VCaP (cell line): ENCODE measurements around the gene ABL1.
A peak's percentile ranks its signal among the peaks of the same experiment; 100 is the strongest.

ENCODE experiments used
- H3K27ac ChIP-seq: fragments of 450-650 bp; 2 replicates; pipeline ENCODE4 v1.5.1; 2017
- CTCF ChIP-seq: fragments of 450-650 bp; conservative IDR thresholded peaks from 2 replicates; pipeline ENCODE4 v1.5.1; 2017; ENCODE audit warnings: mild to moderate bottlenecking, moderate library complexity

ABL1 gene

GRCh38 chr9:130856474-130856873, 21.4 kb downstream of the ABL1 start:
- TF ChIP-seq CTCF: no peak
- no peak overlapping the region for H3K27ac ChIP-seq

DNA sequence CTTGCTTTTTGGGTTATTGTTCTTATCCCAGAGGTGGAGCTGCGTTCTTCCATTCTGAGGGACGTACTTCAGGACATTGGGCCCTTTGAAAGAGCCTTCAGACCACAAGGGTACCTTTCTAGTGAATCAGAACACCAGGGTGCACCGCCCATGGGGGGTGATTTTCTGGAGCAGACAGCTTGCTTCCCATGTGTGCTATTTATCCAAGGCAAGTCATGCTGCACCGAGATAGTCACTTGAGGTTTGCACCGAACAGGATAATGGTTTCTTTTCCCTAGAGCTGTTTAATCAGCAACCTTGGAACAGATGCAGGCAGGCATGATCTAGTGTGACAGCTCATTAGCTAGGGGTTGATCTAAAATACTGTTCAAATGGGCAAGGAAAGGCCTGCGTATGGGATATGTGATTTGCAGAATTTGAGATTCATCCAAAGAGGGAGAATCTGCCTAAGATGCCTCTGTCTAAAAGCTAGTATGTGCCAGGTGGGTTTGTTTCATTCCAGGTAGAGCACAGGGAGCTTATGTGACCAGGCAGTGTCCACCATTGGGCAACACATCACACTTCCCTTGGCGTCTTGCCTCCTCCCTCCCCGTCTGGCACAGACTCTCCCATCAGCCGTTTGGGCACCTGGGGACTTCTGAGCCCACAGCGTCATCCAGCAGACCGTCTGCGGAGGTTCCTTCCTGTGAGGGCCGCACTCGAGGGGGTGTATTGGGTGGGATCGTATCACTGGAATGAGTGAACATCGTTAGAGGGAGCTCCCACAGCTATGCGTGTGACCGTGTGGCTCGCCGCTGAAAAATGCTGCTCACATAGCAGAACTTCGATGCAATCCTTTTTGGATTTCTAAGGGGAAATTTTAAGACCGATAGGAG, 23.0 kb downstream of the ABL1 start:
- TF ChIP-seq CTCF: no peak
- no peak overlapping the region for H3K27ac ChIP-seq

- H3K27ac ChIP-seq: no peak overlapping the region
Observed at GRCh38 chr9:130858739-130859705, 24.0 kb downstream of the ABL1 start.

DNA sequence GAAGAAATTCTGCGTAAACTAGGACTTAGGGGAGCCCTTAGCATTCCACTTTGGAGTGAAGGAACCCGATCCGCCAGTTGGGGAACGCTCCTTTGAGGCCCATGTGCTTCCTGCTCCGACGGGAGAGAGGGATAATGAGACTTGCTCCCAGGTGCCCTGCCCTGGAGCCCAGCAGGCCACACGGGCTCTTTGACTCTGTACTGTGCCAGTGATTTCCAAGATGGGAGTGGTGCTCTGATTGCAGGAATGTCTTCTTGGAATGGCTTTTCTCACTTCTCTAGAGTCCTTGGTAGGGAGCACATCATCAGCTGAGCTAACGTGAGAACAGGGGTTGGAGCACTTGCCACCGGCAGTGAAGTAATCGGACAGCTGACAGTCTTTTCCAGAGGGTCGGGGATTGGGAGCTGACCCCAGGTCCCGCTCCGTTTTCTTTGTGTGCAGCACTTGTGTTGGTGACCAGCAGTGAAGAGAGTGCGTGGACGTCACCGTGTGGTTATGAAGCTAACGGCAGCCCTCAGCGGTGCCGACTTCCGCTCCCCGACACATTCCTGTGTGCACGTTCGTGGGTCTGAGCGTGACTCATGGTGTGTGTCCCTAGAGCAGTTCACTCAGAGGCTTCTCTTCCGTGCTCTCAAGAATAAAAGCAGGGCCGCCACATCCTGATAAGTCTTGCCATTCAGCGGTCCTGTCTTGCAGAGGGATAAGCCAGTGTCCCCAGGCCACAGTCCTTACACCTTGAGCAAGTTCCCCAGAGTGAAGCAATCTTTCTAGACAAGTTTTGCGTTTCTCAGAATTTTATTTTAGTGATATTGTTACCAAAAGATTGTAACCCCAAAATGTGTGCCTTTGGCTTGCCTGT, 25.6 kb downstream of the ABL1 start:
- no peak for TF ChIP-seq CTCF
- H3K27ac ChIP-seq: no peak overlapping the region

More at GRCh38 chr9:130858739-130859705, 24.0 kb downstream of the ABL1 start:
- no peak for TF ChIP-seq CTCF

DNA sequence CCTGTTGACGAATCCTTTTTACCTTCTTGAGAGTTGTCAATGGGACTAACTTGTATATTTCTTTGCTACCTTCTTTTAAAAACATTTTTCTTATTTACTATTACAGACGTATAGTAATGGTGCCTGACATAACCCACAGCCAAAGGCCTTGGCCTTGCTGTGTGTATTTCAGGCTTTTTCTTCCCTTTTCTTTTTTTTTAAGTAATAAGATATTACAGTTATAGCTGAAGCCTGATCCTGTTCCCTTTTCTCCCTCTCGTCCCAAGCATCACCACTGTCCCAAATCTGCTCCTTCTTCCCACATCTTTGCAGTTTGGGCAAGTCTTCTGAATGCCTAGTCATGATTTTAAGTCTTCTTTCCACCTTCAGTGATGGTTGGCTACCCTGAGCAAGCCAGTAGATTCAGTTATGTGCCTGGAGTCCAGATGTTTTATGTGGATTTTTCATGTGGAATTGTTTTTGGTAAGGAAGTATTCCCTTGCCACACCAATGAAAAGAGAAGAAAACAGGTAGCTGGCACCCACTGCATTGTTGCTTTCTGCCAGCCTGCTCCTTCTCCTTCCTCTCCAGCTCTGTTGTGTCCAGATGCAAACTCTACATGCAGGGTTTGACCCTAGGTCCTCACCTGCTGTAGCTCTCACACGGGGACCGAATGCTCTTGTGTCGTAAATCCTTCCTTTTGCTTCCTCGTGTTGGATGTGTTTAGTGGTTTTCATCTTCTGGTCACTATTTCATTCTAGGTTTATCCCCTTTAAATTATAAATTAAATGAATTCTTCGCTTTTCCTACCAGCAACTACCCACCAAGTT, 26.5 kb downstream of the ABL1 start:
- TF ChIP-seq CTCF: no peak
- no peak overlapping the region for H3K27ac ChIP-seq

GRCh38 chr9:130862217-130862616, 27.2 kb downstream of the ABL1 start:
- peak overlapping the region; percentile 13; the same call in 1 of the 2 replicates for H3K27ac ChIP-seq
- TF ChIP-seq CTCF: no peak
